Epithelial cell of proximal tubule (primary cell): Measurements from ENCODE around the gene MEIS1. TPM values are rescaled to one million over a fixed set of nuclear protein-coding genes. Genes with fewer than 3 reads are reported as not detected.
A peak's percentile ranks its signal among the peaks of the same experiment; 100 is the strongest.

Source experiments
- DNase-seq: peaks from one replicate; pipeline ENCODE4 v3.0.0-alpha.2; 2011; ENCODE audit warnings: low read depth
- H3K4me3 ChIP-seq: 2 replicates; pipeline ENCODE4 v1.5.1; 2011; ENCODE audit warnings: low read depth, mild to moderate bottlenecking, low read length
- CTCF ChIP-seq: conservative IDR thresholded peaks from 2 replicates; pipeline ENCODE4 v1.5.1; 2012; ENCODE audit warnings: low read depth, mild to moderate bottlenecking, low read length
- total RNA-seq: library from RNA; depleted of rRNA; stranded (reverse); fragments of >200 nt; gene quantifications from 2 replicates; pipeline ENCODE4 v1.2.3, GENCODE V29; 2015

The MEIS1 gene
- total RNA-seq, 1 donor from 2014 or later: 0.23 TPM

GRCh38 chr2:66436581-66437001, 1.7 kb downstream of the MEIS1 start:
- DNase-seq: no peak
- TF ChIP-seq CTCF: no peak
- H3K4me3 ChIP-seq: peak overlapping the region; percentile 65

GRCh38 chr2:66437109-66437690, 2.3 kb downstream of the MEIS1 start:
- H3K4me3 ChIP-seq: peak overlapping the region; percentile 65
- no peak for DNase-seq
- no peak for TF ChIP-seq CTCF

- DNase-seq: no peak
- peak overlapping the region; percentile 65 for H3K4me3 ChIP-seq
- TF ChIP-seq CTCF: no peak
These were observed 3.0 kb downstream of the MEIS1 start for GRCh38 chr2:66437691-66438497.

- TF ChIP-seq CTCF: no peak
These were observed 3.5 kb downstream of the MEIS1 start for GRCh38 chr2:66438498-66438833.

GRCh38 chr2:66438891-66439811, 4.2 kb downstream of the MEIS1 start:
- DNase-seq: no peak
- no peak for TF ChIP-seq CTCF
- H3K4me3 ChIP-seq: peak overlapping the region; percentile 40

More at GRCh38 chr2:66438498-66438833, 3.5 kb downstream of the MEIS1 start:
- H3K4me3 ChIP-seq: no peak overlapping the region
- no peak for DNase-seq

GRCh38 chr2:66439812-66440542, 5.1 kb downstream of the MEIS1 start:
- DNase-seq: no peak
- peak overlapping the region; percentile 40 for H3K4me3 ChIP-seq
- no peak for TF ChIP-seq CTCF
